PC-3 (cell line): Measurements from ENCODE around the gene HOXC4.

ENCODE experiments used
- EZH2 ChIP-seq: fragments of 300-600 bp; sonication (generic); IDR thresholded peaks from one replicate; pipeline ENCODE4 v1.6.1; 2017; ENCODE audit warnings: antibody characterized with exemption, mild to moderate bottlenecking, low read length; ENCODE audit not compliant: unreplicated experiment
- EZH2phosphoT487 ChIP-seq: fragments of 300-600 bp; sonication (generic); IDR thresholded peaks from 2 replicates; pipeline ENCODE4 v1.6.1; 2018; ENCODE audit warnings: mild to moderate bottlenecking, antibody characterized with exemption, low read length, borderline replicate concordance
- TF ChIP-seq, protein P1 (sequence below): fragments of 300-600 bp; sonication (generic); conservative IDR thresholded peaks from 2 replicates; pipeline ENCODE4 v1.5.1; 2017; ENCODE audit warnings: antibody characterized with exemption, low read depth, mild to moderate bottlenecking, low read length

DNA sequence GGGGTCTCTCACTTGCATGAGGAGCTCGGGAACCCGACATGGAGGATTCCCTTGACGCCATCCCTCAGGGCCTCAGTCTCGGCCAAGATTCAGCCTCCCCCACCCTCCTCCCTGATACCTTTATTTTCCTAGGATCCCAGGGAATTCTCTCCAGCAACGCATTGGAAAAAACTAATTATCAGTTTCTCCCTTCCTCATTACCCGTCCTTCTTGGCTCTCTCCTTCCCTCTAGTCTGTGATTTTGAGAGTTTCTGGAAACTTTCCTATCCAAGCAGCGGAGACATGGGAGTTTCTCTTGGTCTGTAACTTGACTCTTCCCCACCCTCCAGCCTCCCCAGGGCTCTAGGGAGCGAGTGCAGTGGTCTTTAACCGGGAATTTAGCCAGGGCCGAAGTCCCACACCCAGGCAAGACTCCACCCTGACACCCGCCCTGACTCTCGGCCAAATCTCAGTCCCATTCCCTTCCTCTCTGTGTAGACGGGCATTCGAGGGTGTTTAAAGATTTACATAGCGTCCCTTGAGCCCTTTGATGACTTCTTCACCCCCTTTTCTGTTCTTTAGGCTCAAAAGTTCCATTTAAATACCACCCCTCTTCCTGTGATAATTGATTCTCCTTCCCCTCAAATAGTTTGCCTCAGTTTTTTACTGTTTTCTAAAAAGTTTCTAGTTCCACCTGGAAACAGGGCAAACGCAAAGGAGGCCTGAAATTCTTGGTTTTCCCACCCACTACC is 14.1 kb upstream of the HOXC4 start:
- TF ChIP-seq, protein P1, sequence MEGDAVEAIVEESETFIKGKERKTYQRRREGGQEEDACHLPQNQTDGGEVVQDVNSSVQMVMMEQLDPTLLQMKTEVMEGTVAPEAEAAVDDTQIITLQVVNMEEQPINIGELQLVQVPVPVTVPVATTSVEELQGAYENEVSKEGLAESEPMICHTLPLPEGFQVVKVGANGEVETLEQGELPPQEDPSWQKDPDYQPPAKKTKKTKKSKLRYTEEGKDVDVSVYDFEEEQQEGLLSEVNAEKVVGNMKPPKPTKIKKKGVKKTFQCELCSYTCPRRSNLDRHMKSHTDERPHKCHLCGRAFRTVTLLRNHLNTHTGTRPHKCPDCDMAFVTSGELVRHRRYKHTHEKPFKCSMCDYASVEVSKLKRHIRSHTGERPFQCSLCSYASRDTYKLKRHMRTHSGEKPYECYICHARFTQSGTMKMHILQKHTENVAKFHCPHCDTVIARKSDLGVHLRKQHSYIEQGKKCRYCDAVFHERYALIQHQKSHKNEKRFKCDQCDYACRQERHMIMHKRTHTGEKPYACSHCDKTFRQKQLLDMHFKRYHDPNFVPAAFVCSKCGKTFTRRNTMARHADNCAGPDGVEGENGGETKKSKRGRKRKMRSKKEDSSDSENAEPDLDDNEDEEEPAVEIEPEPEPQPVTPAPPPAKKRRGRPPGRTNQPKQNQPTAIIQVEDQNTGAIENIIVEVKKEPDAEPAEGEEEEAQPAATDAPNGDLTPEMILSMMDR, result no peak
- TF ChIP-seq EZH2 (no peak), EZH2phosphoT487 (no peak)
